K562 (cell line): ENCODE data around the gene ANKS1B. TPM values are rescaled to one million over a fixed set of nuclear protein-coding genes. Genes with fewer than 3 reads are reported as not detected.

Experiments used
- ATAC-seq: fragments of 200-7000 bp; cut with Tn5 transposase; 3 replicates; pipeline ENCODE4 v1.9.1; 2020; ENCODE audit warnings: moderate library complexity
- BruUV-seq: library from RNA; stranded (reverse); fragments of 400-500 nt; replicated peaks from 2 replicates; lab custom pipeline; 2021; lab: Mats Ljungman, UMichigan
- CTCF ChIA-PET: fragments of 300-600 bp; formaldehyde crosslinking; extraction: SDS; loops from one replicate; lab custom pipeline; 2021; ENCODE audit warnings: low intra/inter-chr PET ratio; lab: Yijun Ruan, JAX
- POLR2A ChIA-PET: fragments of 300-600, 350-650 bp; sonication (Branson Sonifier 250); formaldehyde crosslinking; extraction: SDS; loops from one replicate; lab custom pipeline; 2021; ENCODE audit warnings: antibody characterized with exemption, inconsistent platforms; lab: Yijun Ruan, JAX
- DNase-seq, 4 experiments: peaks; one replicate each; pipeline versions ENCODE4 v3.0.0 to v3.0.0-alpha.2; 2011 to 2018; ENCODE audit warnings: low spot score in 3 of 4, mixed read lengths in 3 of 4; ENCODE audit errors: extremely low read depth in 1 of 4
- FAIRE-seq: peaks from 2 replicates; lab custom pipeline; 2011; peaks lifted over from hg19 to GRCh38; lab: Jason Lieb, UNC
- H2AFZ ChIP-seq: 2 replicates; pipeline ENCODE4 v1.6.0; 2011; ENCODE audit warnings: low read depth, low read length, control low read depth, inconsistent platforms
- H3K27ac ChIP-seq: fragments of 200-600 bp; 3 replicates; pipeline ENCODE4 v1.8.0; 2011; ENCODE audit warnings: low read depth, mild to moderate bottlenecking, control low read depth, inconsistent platforms, low read length, moderate library complexity, mixed read lengths; ENCODE audit errors: extremely low read depth
- H3K27me3 ChIP-seq, 2 experiments: fragments of 300-600 bp in 1 of 2; 2 replicates in 1 of 2; 3 replicates in 1 of 2; pipeline versions ENCODE4 v1.6.0 to v1.8.0; 2011; ENCODE audit warnings: inconsistent platforms in 2 of 2, low read length in 2 of 2, mild to moderate bottlenecking in 1 of 2, mixed read lengths in 1 of 2, moderate library complexity in 1 of 2; ENCODE audit not compliant: control insufficient read depth in 2 of 2, insufficient read depth in 2 of 2
- H3K36me3 ChIP-seq: fragments of 300-600 bp; 3 replicates; pipeline ENCODE4 v1.8.0; 2011; ENCODE audit warnings: mild to moderate bottlenecking, low read length, inconsistent platforms; ENCODE audit not compliant: control insufficient read depth, insufficient read depth
- H3K4me1 ChIP-seq, 2 experiments: fragments of 200-600 bp in 1 of 2; replicated peaks in 1 of 2; 2 replicates in 1 of 2; 3 replicates in 1 of 2; pipeline versions ENCODE4 v1.5.1 to v1.8.0; 2011; ENCODE audit warnings: inconsistent platforms in 2 of 2, low read length in 2 of 2, mild to moderate bottlenecking in 1 of 2, mixed read lengths in 1 of 2, moderate library complexity in 1 of 2; ENCODE audit not compliant: control insufficient read depth in 2 of 2, insufficient read depth in 2 of 2
- H3K4me2 ChIP-seq: 2 replicates; pipeline ENCODE4 v1.6.1; 2011; ENCODE audit warnings: low read length, control low read depth, inconsistent platforms, mixed read lengths; ENCODE audit not compliant: insufficient read depth
- H3K4me3 ChIP-seq: fragments of 200-600 bp; sonication (generic), shearing (Covaris generic); 2 replicates; pipeline ENCODE4 v1.5.1; 2016; ENCODE audit warnings: control low read depth, inconsistent platforms
- H3K79me2 ChIP-seq: fragments of 200-600 bp; 3 replicates; pipeline ENCODE4 v1.8.0; 2011; ENCODE audit warnings: low read length, inconsistent platforms; ENCODE audit not compliant: control insufficient read depth, insufficient read depth
- H3K9ac ChIP-seq, 2 experiments: 2 replicates each; pipeline versions ENCODE4 v1.6.0 to v1.6.1; 2011; ENCODE audit warnings: low read depth in 2 of 2, low read length in 2 of 2, control low read depth in 1 of 2, inconsistent platforms in 1 of 2, mild to moderate bottlenecking in 1 of 2, mixed read lengths in 1 of 2; ENCODE audit not compliant: insufficient read depth in 1 of 2
- H3K9me1 ChIP-seq: one replicate; pipeline ENCODE4 v1.6.0; 2011; ENCODE audit warnings: inconsistent platforms, mild to moderate bottlenecking, low read length, moderate library complexity; ENCODE audit not compliant: control insufficient read depth, insufficient read depth
- H3K9me3 ChIP-seq: replicated peaks from 2 replicates; pipeline ENCODE4 v1.5.1; 2011; ENCODE audit warnings: low read depth, low read length, inconsistent platforms; ENCODE audit not compliant: control insufficient read depth, insufficient read depth
- H4K20me1 ChIP-seq: replicated peaks from 2 replicates; pipeline ENCODE4 v1.6.1; 2011; ENCODE audit warnings: low read length, inconsistent platforms, mixed read lengths; ENCODE audit not compliant: control insufficient read depth, insufficient read depth
- BRD9 ChIP-seq: fragments of 450-650 bp; IDR thresholded peaks from 2 replicates; pipeline ENCODE4 v1.6.1; 2018; ENCODE audit warnings: low read depth; ENCODE audit not compliant: partially characterized antibody
- CEBPG ChIP-seq, 3 experiments: fragments of 200-800 bp in 1 of 3; sonication (Bioruptor generic) in 1 of 3; sonication (generic) in 1 of 3; formaldehyde crosslinking in 1 of 3; IDR thresholded peaks in 2 of 3; conservative IDR thresholded peaks in 1 of 3; 2 replicates each; pipeline versions ENCODE4 v1.6.1 to v1.8.0; 2016 to 2022; ENCODE audit warnings: missing compliant biosample characterization in 2 of 3, missing genetic modification characterization in 2 of 3, mild to moderate bottlenecking in 1 of 3, missing genetic modification reagents in 1 of 3
- KAT8 ChIP-seq: fragments of 450-650 bp; IDR thresholded peaks from 2 replicates; pipeline ENCODE4 v1.6.1; 2016; ENCODE audit warnings: low read depth, mild to moderate bottlenecking
- STAT6 ChIP-seq: sonication (generic); formaldehyde crosslinking; IDR thresholded peaks from 2 replicates; pipeline ENCODE4 v1.8.1; 2023; ENCODE audit warnings: mild to moderate bottlenecking, missing genetic modification reagents
- ZNF586 ChIP-seq: fragments of 450-650 bp; formaldehyde crosslinking; conservative IDR thresholded peaks from 2 replicates; pipeline ENCODE4 v1.4.0; 2020; ENCODE audit warnings: mild to moderate bottlenecking, moderate library complexity
- WGBS: fragments of 100-300 bp; shearing (Covaris generic); methylation state at CpG from one replicate; pipeline ENCODE4 v1.1.6; 2016; ENCODE audit warnings: low coverage, mixed read lengths; ENCODE audit not compliant: insufficient coverage; ENCODE audit errors: missing lambda C conversion rate; 5-methylcytosine and 5-hydroxymethylcytosine counted together
- in situ Hi-C: fragments of 300-500 bp; cut with MboI; formaldehyde crosslinking; loops from 4 replicates; pipeline ENCODE4 v1.15.0; 2018; ENCODE audit warnings: inconsistent platforms, mixed read lengths
- intact Hi-C: fragments of 100-400 bp; cut with micrococcal nuclease; formaldehyde crosslinking; loops from 2 replicates; pipeline ENCODE4 v1.14.2; 2022
- polyA plus RNA-seq, 8 experiments: library from polyadenylated mRNA; depleted of rRNA in 4 of 8; stranded (reverse) in 5 of 8; unstranded in 3 of 8; fragments of >200 nt; fragmentation: Nextera tagmentation in 2 of 8; fragmentation: Illumina TruSeq in 1 of 8; extraction: Ambion mirVana in 2 of 8; extraction: Trizol in 1 of 8; gene quantifications; 2 replicates each; pipeline versions ENCODE4 v1.2.1 to v1.2.3, GENCODE V29; 2011 to 2014; ENCODE audit warnings: inconsistent platforms in 1 of 8, missing spikeins in 1 of 8
- total RNA-seq, 7 experiments: library from RNA; depleted of rRNA in 6 of 7; stranded (reverse); fragments of >200 nt in 6 of 7; fragmentation: Illumina TruSeq in 2 of 7; extraction: Trizol in 2 of 7; gene quantifications; 2 replicates each; pipeline versions ENCODE4 v1.2.1 to v1.2.3, GENCODE V29; 2011 to 2021; ENCODE audit warnings: low replicate concordance in 1 of 7
- TF ChIP-seq, protein P1 (sequence below): fragments of 450-650 bp; conservative IDR thresholded peaks from 2 replicates; pipeline ENCODE4 v1.6.1; 2016; ENCODE audit warnings: missing genetic modification characterization, low read depth, mild to moderate bottlenecking, control low read depth, missing compliant biosample characterization
- TF ChIP-seq, protein P2 (sequence below): sonication (generic); formaldehyde crosslinking; IDR thresholded peaks from 2 replicates; pipeline ENCODE4 v1.8.0; 2022; ENCODE audit warnings: missing genetic modification reagents, mild to moderate bottlenecking, moderate library complexity, borderline replicate concordance

ANKS1B gene
- total and polyA plus RNA-seq, 9 of the 15 experiments (the other 6 are each of a cell fraction or from before 2014, with no cell fraction given) = 0.04 to 0.47 (median 0.28) TPM; not detected in 4

DNA sequence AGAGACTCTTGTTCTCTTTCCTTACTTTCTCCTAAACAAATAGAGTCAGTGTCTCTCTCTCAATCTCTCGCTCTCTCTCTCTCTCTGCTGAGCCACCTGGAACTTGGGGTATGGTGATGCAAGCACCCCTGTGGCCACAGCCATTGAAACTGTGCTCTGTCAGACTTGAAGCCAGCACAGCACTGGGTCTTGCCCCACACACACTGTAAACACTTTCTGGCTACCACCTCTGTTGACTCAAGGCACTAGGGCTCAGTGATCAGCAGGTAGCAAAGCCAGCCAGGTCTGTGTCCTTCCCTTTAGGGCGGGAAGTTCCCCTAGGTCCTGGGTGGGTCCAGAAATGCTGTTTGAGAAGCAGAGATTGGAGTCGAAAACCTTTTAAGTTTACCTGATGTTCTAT lies 463.1 kb downstream of the ANKS1B start:
- no peak overlapping the region for H3K9ac ChIP-seq
- no peaks in the 10 kb centered on the region for H3K36me3 ChIP-seq
- no peaks in the 10 kb centered on the region for H3K4me1 ChIP-seq
- no TSS peak for BruUV-seq
- in situ Hi-C loops (no loop called here), intact Hi-C loops (no loop called here)
- ChIA-PET POLR2A (no interaction called here), CTCF (no interaction called here)
- H3K27me3 ChIP-seq = no peaks in the 10 kb centered on the region
- no peaks in the 10 kb centered on the region for H3K79me2 ChIP-seq
- DNase-seq = no peak
- WGBS = 0% methylated on average over 3 of the region's 3 CpGs
- no peaks in the 10 kb centered on the region for H4K20me1 ChIP-seq
- no peak overlapping the region for H3K4me3 ChIP-seq
- no peak for ATAC-seq
- no peak overlapping the region for H2AFZ ChIP-seq
- no peaks in the 10 kb centered on the region for H3K9me3 ChIP-seq
- TF ChIP-seq CEBPG (CRISPR knock-in tag; IDR thresholded peaks at IDR 0.05) = no peak
- no peak for TF ChIP-seq CEBPG (tag; conservative IDR thresholded peaks at IDR 0.05 in 1 of 2, IDR thresholded peaks at IDR 0.05 in 1 of 2)
- no peak for TF ChIP-seq ZNF586 (CRISPR knock-in tag)
- TF ChIP-seq BRD9 = no peak
- H3K4me2 ChIP-seq = no peak overlapping the region
- FAIRE-seq = no peak
- H3K27ac ChIP-seq = no peak overlapping the region
- no peaks in the 10 kb centered on the region for H3K9me1 ChIP-seq

DNA sequence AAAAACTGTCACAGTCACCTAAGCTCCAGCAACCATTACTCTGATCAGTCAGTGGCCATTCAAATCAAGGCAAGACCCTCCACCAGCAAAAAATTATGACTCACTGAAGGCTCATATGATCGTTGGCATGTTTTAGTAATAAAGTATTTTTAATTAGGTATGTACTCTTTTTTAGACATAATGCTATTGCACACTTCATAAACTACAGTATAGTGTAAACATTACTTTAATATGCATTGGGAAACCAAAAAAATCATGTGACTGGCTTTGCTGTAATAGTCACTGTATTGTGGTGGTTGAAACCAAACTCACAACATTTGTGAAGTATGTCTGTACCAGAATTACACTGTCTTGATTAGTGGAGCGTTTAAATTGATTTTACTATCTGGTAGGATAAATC lies 471.7 kb downstream of the ANKS1B start:
- DNase-seq = no peak
- H3K27me3 ChIP-seq = no peaks in the 10 kb centered on the region
- H3K4me3 ChIP-seq = no peak overlapping the region
- ChIA-PET CTCF (no interaction called here), POLR2A (no interaction called here)
- no peak for ATAC-seq
- WGBS = 0% methylated on average over 2 of the region's 2 CpGs
- H2AFZ ChIP-seq = no peak overlapping the region
- no peaks in the 10 kb centered on the region for H3K9me1 ChIP-seq
- no peak for FAIRE-seq
- no peak overlapping the region for H3K27ac ChIP-seq
- H4K20me1 ChIP-seq = no peaks in the 10 kb centered on the region
- H3K79me2 ChIP-seq = no peaks in the 10 kb centered on the region
- BruUV-seq = no TSS peak
- no peak overlapping the region for H3K9ac ChIP-seq
- in situ Hi-C loops = no loop called here
- H3K4me1 ChIP-seq = no peaks in the 10 kb centered on the region
- H3K4me2 ChIP-seq = no peak overlapping the region
- intact Hi-C loops = no loop called here
- H3K9me3 ChIP-seq = no peaks in the 10 kb centered on the region; the same call in 1 of the 2 replicates
- no peaks in the 10 kb centered on the region for H3K36me3 ChIP-seq
- TF ChIP-seq, protein P1, sequence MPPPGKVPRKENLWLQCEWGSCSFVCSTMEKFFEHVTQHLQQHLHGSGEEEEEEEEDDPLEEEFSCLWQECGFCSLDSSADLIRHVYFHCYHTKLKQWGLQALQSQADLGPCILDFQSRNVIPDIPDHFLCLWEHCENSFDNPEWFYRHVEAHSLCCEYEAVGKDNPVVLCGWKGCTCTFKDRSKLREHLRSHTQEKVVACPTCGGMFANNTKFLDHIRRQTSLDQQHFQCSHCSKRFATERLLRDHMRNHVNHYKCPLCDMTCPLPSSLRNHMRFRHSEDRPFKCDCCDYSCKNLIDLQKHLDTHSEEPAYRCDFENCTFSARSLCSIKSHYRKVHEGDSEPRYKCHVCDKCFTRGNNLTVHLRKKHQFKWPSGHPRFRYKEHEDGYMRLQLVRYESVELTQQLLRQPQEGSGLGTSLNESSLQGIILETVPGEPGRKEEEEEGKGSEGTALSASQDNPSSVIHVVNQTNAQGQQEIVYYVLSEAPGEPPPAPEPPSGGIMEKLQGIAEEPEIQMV = no peak
- TF ChIP-seq KAT8 (no peak), STAT6 (CRISPR knock-in tag) (no peak)
- TF ChIP-seq, protein P2, sequence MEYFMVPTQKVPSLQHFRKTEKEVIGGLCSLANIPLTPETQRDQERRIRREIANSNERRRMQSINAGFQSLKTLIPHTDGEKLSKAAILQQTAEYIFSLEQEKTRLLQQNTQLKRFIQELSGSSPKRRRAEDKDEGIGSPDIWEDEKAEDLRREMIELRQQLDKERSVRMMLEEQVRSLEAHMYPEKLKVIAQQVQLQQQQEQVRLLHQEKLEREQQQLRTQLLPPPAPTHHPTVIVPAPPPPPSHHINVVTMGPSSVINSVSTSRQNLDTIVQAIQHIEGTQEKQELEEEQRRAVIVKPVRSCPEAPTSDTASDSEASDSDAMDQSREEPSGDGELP (CRISPR knock-in tag) = no peak
- TF ChIP-seq, all 486 proteins: peak for 0
